H1 (cell line): ENCODE data around the gene TCF20. TPM values are rescaled to one million over a fixed set of nuclear protein-coding genes. Genes with fewer than 3 reads are reported as not detected.

ENCODE experiments used
- ASH2L ChIP-seq: fragments of 200-600, 300-600 bp; sonication (generic); IDR thresholded peaks from one replicate; pipeline ENCODE4 v1.7.1; 2017; ENCODE audit warnings: low read length
- CHD7 ChIP-seq: fragments of 300-600 bp; sonication (generic); IDR thresholded peaks from 2 replicates; pipeline ENCODE4 v1.7.1; 2012; ENCODE audit warnings: low read length, moderate library complexity, mild to moderate bottlenecking, inconsistent platforms; ENCODE audit not compliant: insufficient replicate concordance
- CTCF ChIP-seq, 3 experiments: IDR thresholded peaks; 1 replicate in 2 of 3; 2 replicates in 1 of 3; pipeline versions ENCODE4 v1.5.1 to v1.6.1; 2011; ENCODE audit warnings: low read length in 3 of 3, mild to moderate bottlenecking in 3 of 3, inconsistent platforms in 2 of 3, low read depth in 1 of 3, moderate library complexity in 1 of 3; ENCODE audit not compliant: insufficient read depth in 1 of 3; ENCODE audit errors: control extremely low read depth in 1 of 3
- JUND ChIP-seq: IDR thresholded peaks from 2 replicates; pipeline ENCODE4 v1.6.1; 2011; ENCODE audit warnings: mild to moderate bottlenecking, improper control_type of control experiment, low read length
- KDM1A ChIP-seq: fragments of 200-600, 300-600 bp; sonication (generic); IDR thresholded peaks from 2 replicates; pipeline ENCODE4 v1.7.1; 2016; ENCODE audit warnings: mild to moderate bottlenecking, low read length, borderline replicate concordance
- RAD21 ChIP-seq, 2 experiments: IDR thresholded peaks in 1 of 2; conservative IDR thresholded peaks in 1 of 2; 2 replicates each; pipeline ENCODE4 v1.6.1; 2011; ENCODE audit warnings: low read depth in 2 of 2, low read length in 2 of 2, improper control_type of control experiment in 1 of 2, inconsistent platforms in 1 of 2, mild to moderate bottlenecking in 1 of 2, moderate library complexity in 1 of 2
- SP1 ChIP-seq: IDR thresholded peaks from 2 replicates; pipeline ENCODE4 v1.6.1; 2011; ENCODE audit warnings: low read depth, low read length
- SP4 ChIP-seq: IDR thresholded peaks from 2 replicates; pipeline ENCODE4 v1.6.1; 2012; ENCODE audit warnings: low read length, inconsistent platforms
- SUZ12 ChIP-seq: fragments of 200-600 bp; sonication (generic); IDR thresholded peaks from 2 replicates; pipeline ENCODE4 v1.6.1; 2012; ENCODE audit warnings: mild to moderate bottlenecking, inconsistent platforms, low read length, moderate library complexity, mixed read lengths
- YY1 ChIP-seq: IDR thresholded peaks from 2 replicates; pipeline ENCODE4 v1.6.1; 2011; ENCODE audit warnings: low read depth, mild to moderate bottlenecking, low read length
- polyA plus RNA-seq, 7 experiments: library from polyadenylated mRNA; depleted of rRNA in 3 of 7; stranded (reverse) in 5 of 7; unstranded in 2 of 7; fragments of >200 nt in 5 of 7; fragments of 200-250 nt in 2 of 7; gene quantifications; 1 replicate in 5 of 7; 2 replicates in 1 of 7; 4 replicates in 1 of 7; pipeline versions ENCODE4 v1.2.1 to v1.2.3, GENCODE V29; 2011 to 2013; ENCODE audit warnings: missing spikeins in 2 of 7, mixed read lengths in 2 of 7
- total RNA-seq: library from RNA; stranded (reverse); fragmentation: NEBNext Ultra II Directional; extraction: Animal tissue kit (Norgen Biotek cat#: 25700); gene quantifications from 2 replicates; pipeline ENCODE4 v1.2.1, GENCODE V29; 2021

The TCF20 gene
- total and polyA plus RNA-seq, 2 of the 8 experiments (the other 6 are each of a cell fraction or from before 2014, with no cell fraction given), result 22.0 to 79.8 TPM

GRCh38 chr22:42257386-42257785 lies 13.1 kb downstream of the TCF20 start (continued):
- no peak for TF ChIP-seq CHD7
- no peak for TF ChIP-seq ASH2L
- TF ChIP-seq YY1, result no peak
- TF ChIP-seq CTCF (IDR thresholded peaks at IDR 0.05; ENCODE audit: control extremely low read depth in 1 of 3, insufficient read depth in 1 of 3, low read depth in 1 of 3, low read length in 3 of 3), result no peak
- TF ChIP-seq SP1, result no peak
- TF ChIP-seq SP4, result no peak
- TF ChIP-seq KDM1A, result no peak
- TF ChIP-seq SUZ12, result no peak
- TF ChIP-seq RAD21 (IDR thresholded peaks at IDR 0.05 in 1 of 2, conservative IDR thresholded peaks at IDR 0.05 in 1 of 2; ENCODE audit: low read depth in 2 of 2, low read length in 2 of 2), result no peak
- TF ChIP-seq JUND, result no peak
